A549 treated with Hydrocortisone at 1 μM for 4 hours (cell line): ENCODE measurements around the gene HCN3. TPM values are rescaled to one million over a fixed set of nuclear protein-coding genes. Genes with fewer than 3 reads are reported as not detected.

ENCODE experiments used
- total RNA-seq: library from RNA; stranded (reverse); fragments of 200-300 nt; extraction: Qiagen RNA extraction; gene quantifications from 5 replicates; pipeline ENCODE4 v1.2.3, GENCODE V29; 2022

The HCN3 gene
- total RNA-seq, result 3.5 to 5.3 TPM (median 4.6 TPM) in 5 replicates

GRCh38 chr1:155277070-155277901 is at the start of gene HCN3:
Gene HCN3, plus strand, starts transcription at chr1:155277463. Its CDS starts 128 bp downstream, at chr1:155277591.

GRCh38 chr1:155255243-155256007 is 21.8 kb upstream of the HCN3 start, which contains the start of gene ENTREP3:
Gene ENTREP3, minus strand, starts transcription at chr1:155255483. Its CDS starts 606 bp downstream, at chr1:155254877.

GRCh38 chr1:155261852-155262673 is 15.2 kb upstream of the HCN3 start, which contains the start of gene SCAMP3:
Gene SCAMP3, minus strand, starts transcription at chr1:155262360. Its CDS starts 209 bp downstream, at chr1:155262151.

GRCh38 chr1:155273343-155274245 is 3.7 kb upstream of the HCN3 start, which contains the start of gene CLK2:
Gene CLK2, minus strand, starts transcription at chr1:155273504. Its CDS starts 2,527 bp downstream, at chr1:155270977.

GRCh38 chr1:155301342-155301841 is 24.1 kb downstream of the HCN3 start, which contains the start of gene PKLR:
Gene PKLR, minus strand, starts transcription at chr1:155301438. Its CDS starts 43 bp downstream, at chr1:155301395.

GRCh38 chr1:155308493-155309422 is 31.5 kb downstream of the HCN3 start, which contains the start of gene FDPS:
Gene FDPS, plus strand, starts transcription at chr1:155308866. Its CDS starts 924 bp downstream, at chr1:155309790.

GRCh38 chr1:155320661-155321617 is 43.7 kb downstream of the HCN3 start, which contains the start of gene RUSC1:
Gene RUSC1, plus strand, starts transcription at chr1:155320894. Its CDS starts 880 bp downstream, at chr1:155321774.

Other genes with a start within 250 kb of the HCN3 start
- 0.37 to 0.77 TPM (median 0.52 TPM) in 5 replicates for gene DCST2, start 243.7 kb upstream of the HCN3 start, total RNA-seq
- 0.07 to 0.08 TPM in 2 of 5 replicates, not detected in the others for gene DCST1, start 243.6 kb upstream of the HCN3 start, total RNA-seq
- gene ADAM15, start 226.1 kb upstream of the HCN3 start, total RNA-seq, result 84.2 to 106 TPM (median 101 TPM) in 5 replicates
- gene EFNA4, start 213.7 kb upstream of the HCN3 start, total RNA-seq, result 12.3 to 15.4 TPM (median 13.0 TPM) in 5 replicates
- gene EFNA3, start 198.6 kb upstream of the HCN3 start, total RNA-seq, result 9.7 to 11.7 TPM (median 11.6 TPM) in 5 replicates
- gene EFNA1, start 149.6 kb upstream of the HCN3 start, total RNA-seq, result 21.4 to 32.6 TPM (median 26.0 TPM) in 5 replicates
- 32.8 to 36.7 TPM (median 34.6 TPM) in 5 replicates for gene SLC50A1, start 141.6 kb upstream of the HCN3 start, total RNA-seq
- 69.5 to 108 TPM (median 98.1 TPM) in 5 replicates for gene DPM3, start 136.9 kb upstream of the HCN3 start, total RNA-seq
- 187 to 257 TPM (median 250 TPM) in 5 replicates for gene KRTCAP2, start 104.2 kb upstream of the HCN3 start, total RNA-seq
- gene TRIM46, start 103.6 kb upstream of the HCN3 start, total RNA-seq, result 1.7 to 2.9 TPM (median 2.7 TPM) in 5 replicates
- 7.6 to 9.3 TPM (median 8.5 TPM) in 5 replicates for gene THBS3, start 69.6 kb upstream of the HCN3 start, total RNA-seq
- 63.2 to 79.8 TPM (median 74.7 TPM) in 5 replicates for gene MTX1, start 68.8 kb upstream of the HCN3 start, total RNA-seq
- gene ENTREP3, start 22.0 kb upstream of the HCN3 start, total RNA-seq, result 31.8 to 36.8 TPM (median 32.8 TPM) in 5 replicates
- gene SCAMP3, start 15.1 kb upstream of the HCN3 start, total RNA-seq, result 94.3 to 128 TPM (median 118 TPM) in 5 replicates
- gene CLK2, start 4.0 kb upstream of the HCN3 start, total RNA-seq, result 22.3 to 26.3 TPM (median 25.4 TPM) in 5 replicates
- not detected in 5 replicates for gene PKLR, start 24.0 kb downstream of the HCN3 start, total RNA-seq
- gene FDPS, start 31.4 kb downstream of the HCN3 start, total RNA-seq, result 158 to 180 TPM (median 168 TPM) in 5 replicates
- gene RUSC1, start 43.4 kb downstream of the HCN3 start, total RNA-seq, result 42.2 to 54.3 TPM (median 53.4 TPM) in 5 replicates